ENCODE measurements around the gene RFT1. TPM values are rescaled to one million over a fixed set of nuclear protein-coding genes. Genes with fewer than 3 reads are reported as not detected.
"Not testable (repeated sequence)": the region's sequence is repeated elsewhere in the genome, so short reads cannot be mapped to it uniquely, and the experiment has no call there.

RFT1 gene
- total RNA-seq, 4 donors from 2014 or later, result 12.0 to 18.6 (median 14.6) TPM

- no peak for DNase-seq (ENCODE audit: low spot score in 2 of 2)
- 75 to 88% methylated on average over 17 to 18 of the region's 20 CpGs for WGBS, 2 donors
- Histone ChIP-seq H3K4me1 (peaks cover 0 to 30% (median 2%) of the 10 kb centered on the region in 4 donors), H3K27me3 (peaks cover 0 to 17% of the 10 kb centered on the region in 2 donors), H3K36me3 (no peaks in the 10 kb centered on the region), H3K27ac (no peak overlapping the region), H3K4me3 (no peak overlapping the region), H3K9me3 (no peaks in the 10 kb centered on the region)
- TF ChIP-seq EP300 (IDR thresholded peaks at IDR 0.05) (no peak), CTCF (IDR thresholded peaks at IDR 0.05) (no peak), POLR2A (IDR thresholded peaks at IDR 0.05) (no peak)
Measured at GRCh38 chr3:53151870-53152660, 21.8 kb upstream of the RFT1 start.

GRCh38 chr3:53151465-53151864 is 21.2 kb upstream of the RFT1 start:
- no peaks in the 10 kb centered on the region for H3K9me3 ChIP-seq
- DNase-seq (ENCODE audit: low spot score in 2 of 2), result no peak
- H3K4me1 ChIP-seq, result peaks cover 0 to 26% (median 2%) of the 10 kb centered on the region in 4 donors
- no peak overlapping the region for H3K4me3 ChIP-seq
- peaks cover 0 to 16% of the 10 kb centered on the region in 2 donors for H3K27me3 ChIP-seq
- H3K27ac ChIP-seq, result no peak overlapping the region
- H3K36me3 ChIP-seq, result no peaks in the 10 kb centered on the region
- WGBS, 2 donors, result 75 to 78% methylated on average over 5 of the region's 5 CpGs
- no peak for TF ChIP-seq POLR2A (IDR thresholded peaks at IDR 0.05)
- TF ChIP-seq EP300 (IDR thresholded peaks at IDR 0.05), result no peak
- no peak for TF ChIP-seq CTCF (IDR thresholded peaks at IDR 0.05)

- peaks cover 0 to 22% (median 0%) of the 10 kb centered on the region in 4 donors for H3K4me1 ChIP-seq
- H3K27ac ChIP-seq; H3K9me3 ChIP-seq; H3K4me3 ChIP-seq; DNase-seq (ENCODE audit: low spot score in 2 of 2); H3K36me3 ChIP-seq: not testable (repeated sequence)
- WGBS, 2 donors, result 87 to 91% methylated on average over 8 to 9 of the region's 9 CpGs
- peaks cover 0 to 12% of the 10 kb centered on the region in 2 donors for H3K27me3 ChIP-seq
Measured at GRCh38 chr3:53151086-53151438, 20.8 kb upstream of the RFT1 start.

- no peak for DNase-seq (ENCODE audit: low spot score in 2 of 2)
- TF ChIP-seq CTCF (IDR thresholded peaks at IDR 0.05), result no peak
- TF ChIP-seq EP300 (IDR thresholded peaks at IDR 0.05), result peak in 1 of 2 donors; percentile 53
- no peak for TF ChIP-seq POLR2A (IDR thresholded peaks at IDR 0.05)
- WGBS, 2 donors, result 72 to 73% methylated on average over 7 of the region's 7 CpGs
Measured at GRCh38 chr3:53150247-53151085, 20.2 kb upstream of the RFT1 start.

GRCh38 chr3:53149699-53150098 is 19.5 kb upstream of the RFT1 start:
- H3K4me3 ChIP-seq, result no peak overlapping the region
- H3K4me1 ChIP-seq, result peaks cover 0 to 19% (median 0%) of the 10 kb centered on the region in 4 donors
- DNase-seq (ENCODE audit: low spot score in 2 of 2), result no peak
- H3K27ac ChIP-seq, result no peak overlapping the region
- no peaks in the 10 kb centered on the region for H3K9me3 ChIP-seq
- WGBS, 2 donors, result 79 to 92% methylated on average over 4 of the region's 4 CpGs
- TF ChIP-seq CTCF (IDR thresholded peaks at IDR 0.05), result no peak
- no peak for TF ChIP-seq POLR2A (IDR thresholded peaks at IDR 0.05)
- no peak for TF ChIP-seq EP300 (IDR thresholded peaks at IDR 0.05)
- no peaks in the 10 kb centered on the region for H3K36me3 ChIP-seq
- H3K27me3 ChIP-seq, result peaks cover 0 to 6% of the 10 kb centered on the region in 2 donors

More at GRCh38 chr3:53150247-53151085, 20.2 kb upstream of the RFT1 start:
- no peak overlapping the region for H3K4me3 ChIP-seq
- no peaks in the 10 kb centered on the region for H3K9me3 ChIP-seq
- peaks cover 0 to 7% of the 10 kb centered on the region in 2 donors for H3K27me3 ChIP-seq
- H3K4me1 ChIP-seq, result peaks cover 0 to 19% (median 0%) of the 10 kb centered on the region in 4 donors
- peak overlapping the region in 1 of 4 donors; percentile 26 for H3K27ac ChIP-seq
- no peaks in the 10 kb centered on the region for H3K36me3 ChIP-seq
